ENCODE measurements around the gene PPT2.
"Not testable (repeated sequence)": the region's sequence is repeated elsewhere in the genome, so short reads cannot be mapped to it uniquely, and the experiment has no call there.

Gene PPT2

GRCh38 chr6:32176476-32177182, 22.7 kb downstream of the PPT2 start:
- DNase-seq (ENCODE audit: low read depth in 2 of 2), result no peak

- peak in 1 of 2 donors; percentile 28 for DNase-seq (ENCODE audit: low read depth in 2 of 2)
Measured at GRCh38 chr6:32177183-32177787, 23.3 kb downstream of the PPT2 start.

- DNase-seq (ENCODE audit: low read depth in 2 of 2), result peak; percentile 81 to 90
Measured at GRCh38 chr6:32177788-32178546, 24.0 kb downstream of the PPT2 start, which contains the start of gene RNF5. TSS of gene RNF5 (plus strand) at chr6:32178405. CDS start at chr6:32178512, 107 bp downstream.

- DNase-seq (ENCODE audit: low read depth in 2 of 2), result no peak
Measured at GRCh38 chr6:32178547-32179440, 24.9 kb downstream of the PPT2 start.

GRCh38 chr6:32179766-32180405, 25.9 kb downstream of the PPT2 start:
- DNase-seq (ENCODE audit: low read depth in 2 of 2), result no peak

- no peak for DNase-seq (ENCODE audit: low read depth in 2 of 2)
Measured at GRCh38 chr6:32181148-32181702, 27.3 kb downstream of the PPT2 start.

GRCh38 chr6:32181915-32182529, 28.1 kb downstream of the PPT2 start:
- DNase-seq (ENCODE audit: low read depth in 2 of 2), result no peak

- no peak for DNase-seq (ENCODE audit: low read depth in 2 of 2)
Measured at GRCh38 chr6:32182555-32182981, 28.6 kb downstream of the PPT2 start.

- DNase-seq (ENCODE audit: low read depth in 2 of 2), result no peak
Measured at GRCh38 chr6:32183030-32183429, 29.1 kb downstream of the PPT2 start.

GRCh38 chr6:32183483-32184083, 29.6 kb downstream of the PPT2 start:
- DNase-seq (ENCODE audit: low read depth in 2 of 2), result no peak

GRCh38 chr6:32184084-32184640, 30.2 kb downstream of the PPT2 start, which contains the start of gene AGER:
TSS of gene AGER (minus strand) at chr6:32184253. CDS start at chr6:32184222, 31 bp downstream.
- no peak for DNase-seq (ENCODE audit: low read depth in 2 of 2)

GRCh38 chr6:32185681-32186131, 31.8 kb downstream of the PPT2 start:
- peak; percentile 40 to 58 for DNase-seq (ENCODE audit: low read depth in 2 of 2)

GRCh38 chr6:32186151-32186840, 32.4 kb downstream of the PPT2 start:
- not testable (repeated sequence) for DNase-seq (ENCODE audit: low read depth in 2 of 2)

- no peak for DNase-seq (ENCODE audit: low read depth in 2 of 2)
Measured at GRCh38 chr6:32187009-32187709, 33.2 kb downstream of the PPT2 start.

- DNase-seq (ENCODE audit: low read depth in 2 of 2), result not testable (repeated sequence)
Measured at GRCh38 chr6:32187725-32188380, 33.9 kb downstream of the PPT2 start.

- no peak for DNase-seq (ENCODE audit: low read depth in 2 of 2)
Measured at GRCh38 chr6:32188381-32189068, 34.6 kb downstream of the PPT2 start.

Measured in stimulated activated CD4-positive, alpha-beta T cell treated with anti-CD3 and anti-CD28 coated beads, Interleukin-4, amount 100 ng/mL, for 48 hours (primary cell).